ENCODE results near the gene FAM47C. TPM values are rescaled to one million over a fixed set of nuclear protein-coding genes. Genes with fewer than 3 reads are reported as not detected.
"Not testable (repeated sequence)": the region's sequence is repeated elsewhere in the genome, so short reads cannot be mapped to it uniquely, and the experiment has no call there.

The FAM47C gene
- total RNA-seq (2014; rRNA removed; shearing (Covaris generic)) (not detected in 2 replicates), polyA plus RNA-seq (2016; fragmentation: Nextera tagmentation; extraction: Ambion mirVana) (not detected in 2 replicates)

DNA sequence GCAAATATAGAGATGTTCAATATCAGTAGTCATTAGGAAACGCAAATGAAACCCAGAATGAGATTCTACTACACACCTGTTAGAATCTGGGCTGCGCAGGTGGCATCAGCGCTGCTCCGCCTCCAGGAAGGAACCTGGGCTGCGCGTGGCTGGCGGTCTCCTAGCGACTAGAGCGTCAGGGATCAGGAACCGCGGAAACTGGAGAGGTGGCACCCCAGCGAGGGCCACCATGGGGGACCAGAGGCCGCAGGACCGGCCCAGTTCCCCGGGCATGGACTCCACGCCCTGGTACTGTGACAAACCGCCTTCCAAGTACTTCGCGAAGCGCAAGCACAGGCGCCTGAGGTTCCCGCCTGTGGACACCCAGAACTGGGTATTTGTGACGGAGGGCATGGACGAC lies at the start of gene FAM47C:
Gene FAM47C (plus strand): TSS at position 185 of the 400 bp plus-strand sequence. CDS start 45 bp downstream, at position 230.
- H3K79me2 ChIP-seq (ENCODE audit: insufficient read depth); H3K9ac ChIP-seq; H3F3A ChIP-seq (ENCODE audit: insufficient read depth); H3K4me1 ChIP-seq (ENCODE audit: insufficient read depth); H3K4me3 ChIP-seq; H3K27me3 ChIP-seq (replicated peaks; ENCODE audit: insufficient read depth); H3K9me3 ChIP-seq (ENCODE audit: low read depth); in situ Hi-C loops (cut with MboI); H4K20me1 ChIP-seq (ENCODE audit: insufficient read depth); H2AFZ ChIP-seq; DNase-seq; H3K9me2 ChIP-seq (ENCODE audit: insufficient read depth); H3K36me3 ChIP-seq (ENCODE audit: low read depth); H3K27ac ChIP-seq; H3K4me2 ChIP-seq (ENCODE audit: unreplicated experiment): not testable (repeated sequence)
- 60 to 73% methylated on average over 8 to 22 of the region's 24 CpGs for WGBS, 2 experiments (ENCODE audit: low coverage in 1 of 2, low lambda C conversion rate in 2 of 2, missing lambda C conversion rate in 2 of 2)

DNA sequence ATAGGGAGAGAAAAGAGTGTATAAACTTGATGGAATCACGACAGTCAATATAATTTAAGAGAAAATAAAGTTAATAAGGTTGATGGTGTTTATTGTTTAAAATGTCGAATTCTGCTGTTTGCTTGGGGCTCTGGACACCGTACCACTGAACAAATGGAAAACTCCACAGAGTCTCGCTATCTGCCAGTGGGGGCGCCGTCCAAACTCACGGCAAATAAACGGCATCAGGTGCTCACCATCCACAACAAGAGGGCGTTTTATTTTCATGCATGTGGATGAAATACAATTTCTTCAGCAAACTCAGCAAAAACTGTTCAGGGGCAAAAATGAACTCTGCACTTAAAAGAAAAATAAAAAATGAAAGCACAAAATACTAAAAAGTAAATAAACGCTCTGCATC lies 46.6 kb upstream of the FAM47C start:
- no peak overlapping the region for H3K4me3 ChIP-seq
- H3K27me3 ChIP-seq (replicated peaks; ENCODE audit: insufficient read depth) = no peaks in the 10 kb centered on the region; the same call in 1 of the 2 replicates
- no peaks in the 10 kb centered on the region for H3K79me2 ChIP-seq (ENCODE audit: insufficient read depth)
- no peak overlapping the region for H3K9ac ChIP-seq
- in situ Hi-C loops (cut with MboI) = no loop called here
- H2AFZ ChIP-seq = no peak overlapping the region
- H3K36me3 ChIP-seq (ENCODE audit: low read depth) = no peaks in the 10 kb centered on the region
- no peaks in the 10 kb centered on the region for H4K20me1 ChIP-seq (ENCODE audit: insufficient read depth)
- DNase-seq = no peak
- no peaks in the 10 kb centered on the region for H3F3A ChIP-seq (ENCODE audit: insufficient read depth)
- H3K9me3 ChIP-seq (ENCODE audit: low read depth) = no peaks in the 10 kb centered on the region
- H3K27ac ChIP-seq = no peak overlapping the region
- no peak overlapping the region for H3K4me2 ChIP-seq (ENCODE audit: unreplicated experiment)
- H3K4me1 ChIP-seq (ENCODE audit: insufficient read depth) = no peaks in the 10 kb centered on the region
- 9 to 12% methylated on average over 10 of the region's 10 CpGs for WGBS, 2 experiments (ENCODE audit: low coverage in 1 of 2, low lambda C conversion rate in 2 of 2, missing lambda C conversion rate in 2 of 2)
- no peaks in the 10 kb centered on the region for H3K9me2 ChIP-seq (ENCODE audit: insufficient read depth)
- TF ChIP-seq EZH2phosphoT487 (IDR thresholded peaks at IDR 0.05; ENCODE audit: insufficient read depth, low read depth) (no peak), EZH2 (IDR thresholded peaks at IDR 0.05; ENCODE audit: insufficient read depth, poor library complexity, severe bottlenecking) (no peak)

DNA sequence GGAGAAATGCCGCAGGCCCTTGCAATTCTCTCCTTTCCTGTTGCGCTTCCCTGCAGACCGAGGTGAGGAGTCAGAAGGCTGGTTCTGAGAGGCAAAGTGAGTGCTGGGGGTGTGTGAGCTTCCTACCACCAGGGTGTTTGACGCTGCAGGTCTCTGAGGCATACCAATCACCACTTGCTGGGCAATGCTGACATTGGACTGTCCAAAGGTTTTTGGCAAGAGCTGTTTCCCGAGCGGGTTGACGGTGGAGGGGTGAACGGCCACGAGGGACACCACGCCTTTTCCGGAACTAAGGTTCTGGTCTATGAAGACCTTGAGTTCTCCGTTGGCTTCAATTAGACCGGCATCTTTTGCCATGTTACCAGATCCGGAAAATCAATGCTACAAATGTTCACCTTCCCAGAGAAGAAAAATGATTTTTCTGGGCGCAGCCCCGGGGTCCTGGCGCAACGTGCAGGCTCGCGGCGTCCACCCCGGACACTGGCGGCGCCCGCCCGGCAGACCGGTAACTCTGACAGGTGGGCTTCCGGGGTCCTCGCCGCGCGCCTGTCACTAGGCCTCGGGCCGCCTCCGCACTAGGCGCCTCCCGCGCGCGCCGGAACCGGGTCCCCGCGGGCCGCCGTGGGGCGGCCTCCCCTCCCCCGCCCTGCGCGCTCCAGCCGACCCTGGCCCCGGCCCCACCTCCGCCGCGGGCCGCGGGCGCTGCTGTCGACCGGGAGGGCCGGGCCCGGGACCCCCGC lies 44.9 kb upstream of the FAM47C start:
- H3K27me3 ChIP-seq (replicated peaks; ENCODE audit: insufficient read depth) = no peaks in the 10 kb centered on the region
- no peaks in the 10 kb centered on the region for H3K9me3 ChIP-seq (ENCODE audit: low read depth)
- in situ Hi-C loops (cut with MboI) = no loop called here
- H3K36me3 ChIP-seq (ENCODE audit: low read depth) = no peaks in the 10 kb centered on the region
- no peak overlapping the region for H2AFZ ChIP-seq
- no peaks in the 10 kb centered on the region for H3K9me2 ChIP-seq (ENCODE audit: insufficient read depth)
- no peaks in the 10 kb centered on the region for H4K20me1 ChIP-seq (ENCODE audit: insufficient read depth)
- DNase-seq = no peak
- no peaks in the 10 kb centered on the region for H3F3A ChIP-seq (ENCODE audit: insufficient read depth)
- no peaks in the 10 kb centered on the region for H3K79me2 ChIP-seq (ENCODE audit: insufficient read depth)
- H3K9ac ChIP-seq = no peak overlapping the region
- H3K4me2 ChIP-seq (ENCODE audit: unreplicated experiment) = no peak overlapping the region
- 5 to 29% methylated on average over 12 to 14 of the region's 63 CpGs for WGBS, 2 experiments (ENCODE audit: low coverage in 1 of 2, low lambda C conversion rate in 2 of 2, missing lambda C conversion rate in 2 of 2)
- TF ChIP-seq EZH2 (IDR thresholded peaks at IDR 0.05; ENCODE audit: insufficient read depth, poor library complexity, severe bottlenecking) (no peak), EZH2phosphoT487 (IDR thresholded peaks at IDR 0.05; ENCODE audit: insufficient read depth, low read depth) (no peak)
- no peak overlapping the region for H3K4me3 ChIP-seq
- H3K27ac ChIP-seq = no peak overlapping the region
- no peaks in the 10 kb centered on the region for H3K4me1 ChIP-seq (ENCODE audit: insufficient read depth)

DNA sequence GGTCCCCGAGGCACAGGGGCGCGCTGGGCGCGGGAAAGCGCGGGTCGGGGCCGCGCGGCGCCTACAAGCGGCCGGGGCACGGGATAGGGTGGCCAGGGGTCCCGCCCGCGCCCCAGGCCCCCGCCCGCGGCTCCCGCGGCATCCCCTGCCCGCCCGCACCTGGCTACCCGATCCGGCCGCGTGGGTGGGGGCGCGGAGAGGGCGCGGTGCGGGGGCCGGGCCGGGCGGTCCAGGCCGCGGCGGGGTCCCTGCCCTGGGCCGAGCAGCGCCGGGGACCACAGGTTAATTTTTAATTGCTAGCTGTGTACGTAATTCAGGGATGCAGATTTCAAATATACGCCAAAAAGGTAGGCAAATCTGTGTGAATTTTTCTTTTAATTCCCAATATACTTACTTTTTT lies 44.3 kb upstream of the FAM47C start:
- 6 to 8% methylated on average over 12 to 14 of the region's 45 CpGs for WGBS, 2 experiments (ENCODE audit: low coverage in 1 of 2, low lambda C conversion rate in 2 of 2, missing lambda C conversion rate in 2 of 2)
- no peaks in the 10 kb centered on the region for H4K20me1 ChIP-seq (ENCODE audit: insufficient read depth)
- H3K27me3 ChIP-seq (replicated peaks; ENCODE audit: insufficient read depth) = no peaks in the 10 kb centered on the region
- no peaks in the 10 kb centered on the region for H3K4me1 ChIP-seq (ENCODE audit: insufficient read depth)
- no peaks in the 10 kb centered on the region for H3K9me2 ChIP-seq (ENCODE audit: insufficient read depth)
- no peaks in the 10 kb centered on the region for H3K79me2 ChIP-seq (ENCODE audit: insufficient read depth)
- no peak for DNase-seq
- no peak overlapping the region for H3K4me3 ChIP-seq
- H3F3A ChIP-seq (ENCODE audit: insufficient read depth) = no peaks in the 10 kb centered on the region
- H3K36me3 ChIP-seq (ENCODE audit: low read depth) = no peaks in the 10 kb centered on the region
- no peak overlapping the region for H3K27ac ChIP-seq
- no peak overlapping the region for H3K9ac ChIP-seq
- in situ Hi-C loops (cut with MboI) = no loop called here
- TF ChIP-seq EZH2phosphoT487 (IDR thresholded peaks at IDR 0.05; ENCODE audit: insufficient read depth, low read depth) = no peak
- TF ChIP-seq EZH2 (IDR thresholded peaks at IDR 0.05; ENCODE audit: insufficient read depth, poor library complexity, severe bottlenecking) = no peak
- no peaks in the 10 kb centered on the region for H3K9me3 ChIP-seq (ENCODE audit: low read depth)
- no peak overlapping the region for H2AFZ ChIP-seq
- H3K4me2 ChIP-seq (ENCODE audit: unreplicated experiment) = no peak overlapping the region

DNA sequence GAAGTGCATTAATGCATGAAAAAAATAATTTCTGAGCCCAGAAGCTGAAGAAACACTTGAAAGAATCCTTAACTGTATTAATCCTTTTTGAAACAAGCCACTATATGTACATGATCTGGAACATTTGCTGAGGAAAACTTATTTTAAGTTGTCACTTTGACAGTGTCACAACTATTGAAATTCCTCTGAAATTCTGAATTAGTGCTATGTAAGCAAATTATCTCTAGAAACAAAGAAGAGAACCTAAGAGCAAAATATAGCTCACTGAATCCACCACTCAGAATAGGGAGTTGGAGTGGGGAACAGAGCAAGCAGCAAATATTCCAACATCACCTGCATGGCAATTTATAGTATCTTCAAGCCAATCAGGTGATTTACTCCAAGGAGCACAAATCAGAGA lies 34.6 kb upstream of the FAM47C start:
- no peak overlapping the region for H2AFZ ChIP-seq
- TF ChIP-seq EZH2 (IDR thresholded peaks at IDR 0.05; ENCODE audit: insufficient read depth, poor library complexity, severe bottlenecking) (no peak), EZH2phosphoT487 (IDR thresholded peaks at IDR 0.05; ENCODE audit: insufficient read depth, low read depth) (no peak)
- no peak overlapping the region for H3K27ac ChIP-seq
- H3K4me2 ChIP-seq (ENCODE audit: unreplicated experiment) = no peak overlapping the region
- in situ Hi-C loops (cut with MboI) = no loop called here
- no peaks in the 10 kb centered on the region for H3K36me3 ChIP-seq (ENCODE audit: low read depth)
- H3K9me2 ChIP-seq (ENCODE audit: insufficient read depth) = no peaks in the 10 kb centered on the region
- H3K9ac ChIP-seq = no peak overlapping the region
- no peaks in the 10 kb centered on the region for H3K79me2 ChIP-seq (ENCODE audit: insufficient read depth)
- no peaks in the 10 kb centered on the region for H3K27me3 ChIP-seq (replicated peaks; ENCODE audit: insufficient read depth)
- H3K4me3 ChIP-seq = no peak overlapping the region
- H3K4me1 ChIP-seq (ENCODE audit: insufficient read depth) = no peaks in the 10 kb centered on the region
- no peaks in the 10 kb centered on the region for H3F3A ChIP-seq (ENCODE audit: insufficient read depth)
- no peak for DNase-seq
- H4K20me1 ChIP-seq (ENCODE audit: insufficient read depth) = no peaks in the 10 kb centered on the region
- no peaks in the 10 kb centered on the region for H3K9me3 ChIP-seq (ENCODE audit: low read depth)

Data from GM23248 (cell line).